Measurements from ENCODE around the gene RAB26. TPM values are rescaled to one million over a fixed set of nuclear protein-coding genes. Genes with fewer than 3 reads are reported as not detected.
"Not testable (repeated sequence)": the region's sequence is repeated elsewhere in the genome, so short reads cannot be mapped to it uniquely, and the experiment has no call there.

Gene RAB26
- total and polyA plus RNA-seq, 10 donors: 0.26 to 7.9 (median 1.2) TPM; not detected in 1

GRCh38 chr16:2121325-2121724 is 27.1 kb upstream of the RAB26 start:
- H3K4me3 ChIP-seq; DNase-seq; H3K27me3 ChIP-seq (replicated peaks in 1 of 7); H3K9me3 ChIP-seq; intact Hi-C loops (cut with DNase I; ENCODE audit: low total_unique reads): not testable (repeated sequence)
- peaks cover 0 to 13% (median 0%) of the 10 kb centered on the region in 6 donors for H3K36me3 ChIP-seq
- H3K27ac ChIP-seq: peak overlapping the region in 1 of 8 donors; percentile 16
- WGBS, 5 donors: 30 to 59% (median 54%) methylated on average over 5 to 9 of the region's 9 CpGs
- TF ChIP-seq CTCF (IDR thresholded peaks at IDR 0.05 in 8 of 11, conservative IDR thresholded peaks at IDR 0.05 in 3 of 11): peak in 4 of 11 experiments; percentile 24 to 36 (median 30)
- peaks cover 6 to 63% (median 39%) of the 10 kb centered on the region in 6 donors for H3K4me1 ChIP-seq

GRCh38 chr16:2121853-2122252 is 26.6 kb upstream of the RAB26 start:
- WGBS, 5 donors: 74 to 94% (median 84%) methylated on average over 11 to 19 of the region's 19 CpGs
- TF ChIP-seq POLR2A (IDR thresholded peaks at IDR 0.05) (no peak), CTCF (IDR thresholded peaks at IDR 0.05 in 8 of 11, conservative IDR thresholded peaks at IDR 0.05 in 3 of 11) (no peak), POLR2AphosphoS5 (IDR thresholded peaks at IDR 0.05) (no peak)
- Histone ChIP-seq H3K4me1 (peaks cover 9 to 66% (median 43%) of the 10 kb centered on the region in 6 donors), H3K27me3 (replicated peaks in 1 of 7) (no peaks in the 10 kb centered on the region), H3K36me3 (peaks cover 0 to 10% (median 0%) of the 10 kb centered on the region in 6 donors), H3K9me3 (no peaks in the 10 kb centered on the region), H3K4me3 (no peak overlapping the region), H3K27ac (peak overlapping the region in 1 of 8 donors; percentile 16)
- intact Hi-C loops (cut with DNase I; ENCODE audit: low total_unique reads): no loop called here
- DNase-seq: no peak

- WGBS, 5 donors: 85 to 95% (median 87%) methylated on average over 8 to 17 of the region's 17 CpGs
- Histone ChIP-seq H3K27me3 (replicated peaks in 1 of 7) (no peaks in the 10 kb centered on the region), H3K9me3 (no peaks in the 10 kb centered on the region), H3K4me1 (peaks cover 12 to 67% (median 45%) of the 10 kb centered on the region in 6 donors), H3K4me3 (no peak overlapping the region), H3K36me3 (peaks cover 0 to 5% (median 0%) of the 10 kb centered on the region in 6 donors), H3K27ac (peak overlapping the region in 3 of 8 donors; percentile 5 to 86 (median 23))
- no peak for DNase-seq
- intact Hi-C loops (cut with DNase I; ENCODE audit: low total_unique reads): no loop called here
- TF ChIP-seq CTCF (IDR thresholded peaks at IDR 0.05 in 8 of 11, conservative IDR thresholded peaks at IDR 0.05 in 3 of 11) (no peak), POLR2AphosphoS5 (IDR thresholded peaks at IDR 0.05) (no peak), POLR2A (IDR thresholded peaks at IDR 0.05) (no peak)
Measured at GRCh38 chr16:2122429-2122828, 26.0 kb upstream of the RAB26 start.

GRCh38 chr16:2122934-2123683 is 25.3 kb upstream of the RAB26 start:
- 59 to 89% (median 69%) methylated on average over 11 to 21 of the region's 26 CpGs for WGBS, 5 donors
- H3K36me3 ChIP-seq; H3K4me3 ChIP-seq; H3K27me3 ChIP-seq (replicated peaks in 1 of 7); intact Hi-C loops (cut with DNase I; ENCODE audit: low total_unique reads); DNase-seq; H3K9me3 ChIP-seq: not testable (repeated sequence)
- H3K27ac ChIP-seq: peak overlapping the region in 3 of 8 donors; percentile 5 to 86 (median 33)
- peaks cover 12 to 70% (median 46%) of the 10 kb centered on the region in 6 donors for H3K4me1 ChIP-seq

- WGBS, 5 donors: 46 to 65% (median 58%) methylated on average over 8 to 26 of the region's 27 CpGs
- H3K27me3 ChIP-seq (replicated peaks in 1 of 7); H3K4me3 ChIP-seq; H3K9me3 ChIP-seq; H3K36me3 ChIP-seq; DNase-seq; intact Hi-C loops (cut with DNase I; ENCODE audit: low total_unique reads): not testable (repeated sequence)
- Histone ChIP-seq H3K27ac (peak overlapping the region; percentile 53 to 86 (median 77)), H3K4me1 (peaks cover 18 to 77% (median 53%) of the 10 kb centered on the region in 6 donors)
Measured at GRCh38 chr16:2123706-2124376, 24.6 kb upstream of the RAB26 start.

- H3K9me3 ChIP-seq; H3K36me3 ChIP-seq; intact Hi-C loops (cut with DNase I; ENCODE audit: low total_unique reads); DNase-seq; H3K27me3 ChIP-seq (replicated peaks in 1 of 7): not testable (repeated sequence)
- H3K4me3 ChIP-seq: peak overlapping the region in 3 of 8 donors; percentile 5 to 37 (median 11)
- WGBS, 5 donors: 0 to 43% (median 29%) methylated on average over 2 to 11 of the region's 11 CpGs
- H3K4me1 ChIP-seq: peaks cover 19 to 82% (median 55%) of the 10 kb centered on the region in 6 donors
- peak overlapping the region; percentile 53 to 86 (median 77) for H3K27ac ChIP-seq
Measured at GRCh38 chr16:2124377-2124693, 24.1 kb upstream of the RAB26 start.
